Thoracic aorta (tissue), 2 donors: ENCODE measurements around the gene PLEKHN1. TPM values are rescaled to one million over a fixed set of nuclear protein-coding genes. Genes with fewer than 3 reads are reported as not detected.

Experiments
- ATAC-seq: fragments of 150-250 bp; one replicate; pipeline ENCODE4 v1.8.0; 2017; ENCODE audit warnings: low read depth; ENCODE audit not compliant: insufficient number of reproducible peaks, low FRiP score
- DNase-seq: peaks from one replicate; pipeline ENCODE4 v3.0.0-alpha.2; 2020; ENCODE audit warnings: low spot score
- H3K27ac ChIP-seq, 2 donors: fragments of 200-600 bp; sonication (generic); 1 replicate in 1 of 2; 2 replicates in 1 of 2; pipeline ENCODE4 v1.5.1; 2016; ENCODE audit warnings: mild to moderate bottlenecking in 2 of 2, moderate library complexity in 2 of 2
- H3K27me3 ChIP-seq: fragments of 200-600 bp; sonication (generic); replicated peaks from 2 replicates; pipeline ENCODE4 v1.6.0; 2016; ENCODE audit warnings: mild to moderate bottlenecking; ENCODE audit not compliant: insufficient read depth
- H3K36me3 ChIP-seq: fragments of 200-600 bp; sonication (generic); one replicate; pipeline ENCODE4 v1.5.1; 2016
- H3K4me1 ChIP-seq, 2 donors: fragments of 200-600 bp; sonication (generic); 1 replicate in 1 of 2; 2 replicates in 1 of 2; pipeline versions ENCODE4 v1.5.1 to v1.6.0; 2016; ENCODE audit warnings: low read depth in 2 of 2, mild to moderate bottlenecking in 1 of 2; ENCODE audit not compliant: control insufficient read depth in 1 of 2
- H3K4me3 ChIP-seq: fragments of 200-600 bp; sonication (generic); 2 replicates; pipeline ENCODE4 v1.5.1; 2016; ENCODE audit warnings: mild to moderate bottlenecking
- H3K9me3 ChIP-seq: fragments of 200-600 bp; sonication (generic); 2 replicates; pipeline ENCODE4 v1.5.1; 2016
- total RNA-seq, 2 donors: library from RNA; depleted of rRNA; stranded (reverse); fragments of >200 nt; gene quantifications; one replicate each; pipeline versions ENCODE4 v1.1.0 to v1.2.3, GENCODE V29; 2016
- TF ChIP-seq, protein P1 (sequence below): fragments of 200-600 bp; sonication (generic); IDR thresholded peaks from one replicate; pipeline ENCODE4 v1.5.1; 2019; ENCODE audit warnings: antibody characterized with exemption

PLEKHN1 gene
- total RNA-seq, 2 donors from 2014 or later: 0.27 TPM; not detected in 1

- DNase-seq (no peak), ATAC-seq (no peak)
- Histone ChIP-seq H3K9me3 (no peaks in the 10 kb centered on the region), H3K27me3 (no peaks in the 10 kb centered on the region), H3K27ac (no peak overlapping the region), H3K4me3 (no peak overlapping the region), H3K36me3 (no peaks in the 10 kb centered on the region), H3K4me1 (peaks cover 5 to 28% of the 10 kb centered on the region in 2 donors)
- TF ChIP-seq, protein P1, sequence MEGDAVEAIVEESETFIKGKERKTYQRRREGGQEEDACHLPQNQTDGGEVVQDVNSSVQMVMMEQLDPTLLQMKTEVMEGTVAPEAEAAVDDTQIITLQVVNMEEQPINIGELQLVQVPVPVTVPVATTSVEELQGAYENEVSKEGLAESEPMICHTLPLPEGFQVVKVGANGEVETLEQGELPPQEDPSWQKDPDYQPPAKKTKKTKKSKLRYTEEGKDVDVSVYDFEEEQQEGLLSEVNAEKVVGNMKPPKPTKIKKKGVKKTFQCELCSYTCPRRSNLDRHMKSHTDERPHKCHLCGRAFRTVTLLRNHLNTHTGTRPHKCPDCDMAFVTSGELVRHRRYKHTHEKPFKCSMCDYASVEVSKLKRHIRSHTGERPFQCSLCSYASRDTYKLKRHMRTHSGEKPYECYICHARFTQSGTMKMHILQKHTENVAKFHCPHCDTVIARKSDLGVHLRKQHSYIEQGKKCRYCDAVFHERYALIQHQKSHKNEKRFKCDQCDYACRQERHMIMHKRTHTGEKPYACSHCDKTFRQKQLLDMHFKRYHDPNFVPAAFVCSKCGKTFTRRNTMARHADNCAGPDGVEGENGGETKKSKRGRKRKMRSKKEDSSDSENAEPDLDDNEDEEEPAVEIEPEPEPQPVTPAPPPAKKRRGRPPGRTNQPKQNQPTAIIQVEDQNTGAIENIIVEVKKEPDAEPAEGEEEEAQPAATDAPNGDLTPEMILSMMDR: no peak
Measured at GRCh38 chr1:927234-927633, 39.0 kb upstream of the PLEKHN1 start.

DNA sequence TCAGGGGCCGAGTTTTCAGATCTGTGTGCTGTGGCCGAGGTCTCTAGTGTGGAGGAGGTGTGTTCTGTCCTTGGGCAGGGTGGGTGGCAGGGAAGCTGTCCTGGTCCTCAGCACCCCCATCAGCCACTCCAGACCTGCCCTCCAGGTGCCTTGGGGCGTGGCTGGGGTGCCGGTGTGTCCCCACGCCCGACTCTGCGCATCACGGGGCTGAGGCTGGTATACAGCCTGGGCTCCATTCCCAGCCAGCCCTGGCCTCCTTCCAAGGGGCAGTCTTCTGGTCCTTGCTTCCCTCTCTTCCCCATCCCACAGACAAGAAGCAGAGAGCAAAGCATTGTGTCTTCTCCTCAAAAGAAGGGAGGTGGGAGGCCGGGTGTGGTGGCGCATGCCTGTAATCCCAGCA is 38.5 kb upstream of the PLEKHN1 start:
- DNase-seq (no peak), ATAC-seq (no peak)
- Histone ChIP-seq H3K27me3 (no peaks in the 10 kb centered on the region), H3K4me1 (peaks cover 5 to 28% of the 10 kb centered on the region in 2 donors), H3K9me3 (no peaks in the 10 kb centered on the region), H3K27ac (no peak overlapping the region), H3K4me3 (no peak overlapping the region), H3K36me3 (no peaks in the 10 kb centered on the region)
- TF ChIP-seq, protein P1: no peak

DNA sequence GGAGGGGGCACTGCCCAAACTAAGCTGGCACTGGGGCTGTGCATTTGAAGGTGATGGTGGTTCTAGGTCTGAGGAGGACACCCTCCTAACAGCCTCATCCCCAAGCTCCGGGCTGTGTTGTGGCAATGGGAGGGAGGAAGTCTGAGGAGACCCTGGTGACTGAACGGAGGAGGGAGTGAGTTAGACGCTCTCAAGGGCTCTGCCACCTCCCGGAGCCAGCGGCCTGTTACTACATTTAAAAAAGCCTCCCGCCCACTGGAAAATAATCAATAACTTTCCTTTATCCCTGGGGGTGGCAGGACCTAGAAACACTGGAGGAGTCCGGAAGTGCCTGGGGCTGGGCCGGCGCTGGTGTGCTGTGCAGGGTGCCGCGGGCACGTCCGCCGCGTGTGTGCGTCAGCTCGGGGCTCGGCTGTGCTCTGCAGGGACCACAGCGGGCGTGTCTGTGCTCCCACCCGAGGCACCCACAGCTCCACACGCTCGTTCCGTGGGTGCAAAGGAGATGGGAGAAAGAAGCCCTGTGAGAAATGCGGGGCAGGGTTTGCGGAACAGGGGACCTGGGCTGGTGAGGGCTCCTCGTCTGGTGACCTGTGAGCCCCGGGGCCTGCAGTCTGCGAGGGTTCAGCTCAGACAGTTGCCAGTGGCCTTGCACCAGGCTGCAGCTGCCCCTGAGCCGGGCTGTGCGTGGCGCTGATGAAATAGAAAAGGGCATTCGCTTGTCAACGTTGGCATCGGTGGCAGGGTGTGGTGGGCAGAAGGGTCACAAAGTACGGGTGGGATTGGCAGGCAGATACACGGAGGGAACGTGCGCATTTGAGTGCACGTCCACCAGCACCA is 37.2 kb upstream of the PLEKHN1 start:
- H3K36me3 ChIP-seq: no peaks in the 10 kb centered on the region
- peaks cover 0 to 20% of the 10 kb centered on the region in 2 donors for H3K4me1 ChIP-seq
- no peak overlapping the region for H3K27ac ChIP-seq
- H3K27me3 ChIP-seq: no peaks in the 10 kb centered on the region
- ATAC-seq (no peak), DNase-seq (no peak)
- no peaks in the 10 kb centered on the region for H3K9me3 ChIP-seq
- TF ChIP-seq, protein P1: no peak
- no peak overlapping the region for H3K4me3 ChIP-seq

GRCh38 chr1:929712-930632 is 36.3 kb upstream of the PLEKHN1 start:
- TF ChIP-seq, protein P1: no peak
- Histone ChIP-seq H3K27ac (no peak overlapping the region), H3K4me3 (no peak overlapping the region), H3K4me1 (peaks cover 0 to 12% of the 10 kb centered on the region in 2 donors), H3K27me3 (no peaks in the 10 kb centered on the region), H3K9me3 (no peaks in the 10 kb centered on the region), H3K36me3 (no peaks in the 10 kb centered on the region)
- DNase-seq (no peak), ATAC-seq (no peak)

DNA sequence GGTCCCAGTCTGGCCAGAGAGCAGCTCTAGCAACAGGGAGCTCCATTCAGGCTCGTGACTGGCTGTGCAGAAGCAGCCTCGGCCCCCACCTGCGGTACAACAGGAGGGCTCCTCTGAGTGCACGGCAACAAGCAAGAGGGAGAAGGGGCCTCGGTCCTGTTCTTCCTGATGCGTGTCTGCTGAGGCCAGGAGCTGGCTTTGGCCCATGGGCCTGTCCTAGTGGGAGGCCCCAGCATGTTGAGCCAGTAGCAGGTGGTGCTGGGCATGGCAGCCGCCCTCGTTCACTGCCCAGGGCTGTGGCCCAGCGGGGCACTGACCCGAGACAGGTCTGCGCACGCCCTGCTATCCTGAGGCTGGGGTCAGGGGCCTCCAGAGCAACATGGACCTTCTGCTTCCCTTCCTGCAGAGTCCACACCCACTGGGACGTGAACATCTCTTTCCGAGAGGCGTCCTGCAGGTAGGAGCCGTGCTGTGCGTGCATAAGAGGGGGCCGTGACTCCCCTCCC is 35.6 kb upstream of the PLEKHN1 start:
- ATAC-seq: no peak
- Histone ChIP-seq H3K4me1 (peaks cover 0 to 5% of the 10 kb centered on the region in 2 donors), H3K27ac (no peak overlapping the region), H3K36me3 (no peaks in the 10 kb centered on the region), H3K4me3 (no peak overlapping the region), H3K27me3 (no peaks in the 10 kb centered on the region), H3K9me3 (no peaks in the 10 kb centered on the region)
- no peak for DNase-seq
- TF ChIP-seq, protein P1: no peak
